Measurements from ENCODE around the gene CIZ1.

DNA sequence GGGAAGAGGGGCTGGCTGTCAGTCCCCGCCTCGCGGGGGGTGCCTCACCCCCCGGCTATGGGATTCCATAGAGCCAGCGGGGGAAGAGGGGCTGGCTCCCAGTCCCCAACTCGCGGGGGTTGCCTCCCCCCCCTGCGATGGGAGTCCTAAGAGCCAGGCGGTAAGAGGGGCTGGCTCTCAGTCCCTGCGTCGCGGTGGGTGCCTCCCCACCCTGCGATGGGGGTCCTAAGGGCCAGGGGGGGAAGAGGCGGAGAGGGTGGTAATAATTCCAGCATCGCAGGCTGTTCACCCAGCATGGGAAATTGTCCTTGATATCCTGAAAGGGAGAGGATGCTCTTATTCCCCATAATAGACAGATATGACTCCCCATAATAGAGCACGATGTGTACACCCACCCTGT, 51.8 kb downstream of the CIZ1 start:
- no peak for TF ChIP-seq EP300 (IDR thresholded peaks at IDR 0.05)
- TF ChIP-seq, protein P1, sequence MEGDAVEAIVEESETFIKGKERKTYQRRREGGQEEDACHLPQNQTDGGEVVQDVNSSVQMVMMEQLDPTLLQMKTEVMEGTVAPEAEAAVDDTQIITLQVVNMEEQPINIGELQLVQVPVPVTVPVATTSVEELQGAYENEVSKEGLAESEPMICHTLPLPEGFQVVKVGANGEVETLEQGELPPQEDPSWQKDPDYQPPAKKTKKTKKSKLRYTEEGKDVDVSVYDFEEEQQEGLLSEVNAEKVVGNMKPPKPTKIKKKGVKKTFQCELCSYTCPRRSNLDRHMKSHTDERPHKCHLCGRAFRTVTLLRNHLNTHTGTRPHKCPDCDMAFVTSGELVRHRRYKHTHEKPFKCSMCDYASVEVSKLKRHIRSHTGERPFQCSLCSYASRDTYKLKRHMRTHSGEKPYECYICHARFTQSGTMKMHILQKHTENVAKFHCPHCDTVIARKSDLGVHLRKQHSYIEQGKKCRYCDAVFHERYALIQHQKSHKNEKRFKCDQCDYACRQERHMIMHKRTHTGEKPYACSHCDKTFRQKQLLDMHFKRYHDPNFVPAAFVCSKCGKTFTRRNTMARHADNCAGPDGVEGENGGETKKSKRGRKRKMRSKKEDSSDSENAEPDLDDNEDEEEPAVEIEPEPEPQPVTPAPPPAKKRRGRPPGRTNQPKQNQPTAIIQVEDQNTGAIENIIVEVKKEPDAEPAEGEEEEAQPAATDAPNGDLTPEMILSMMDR (IDR thresholded peaks at IDR 0.05): no peak
- TF ChIP-seq POLR2AphosphoS5 (IDR thresholded peaks at IDR 0.05): no peak
- TF ChIP-seq POLR2A (IDR thresholded peaks at IDR 0.05): no peak

Data from suprapubic skin (tissue), 4 donors.